NCI-H82 treated with DMSO at 0.1 percent for 48 hours (cell line): Measurements from ENCODE around the gene TMEM176A.

Source experiments
- DNase-seq: peaks from one replicate; lab custom pipeline; 2025; ENCODE audit not compliant: unreplicated experiment; lab: John Stamatoyannopoulos, UW

The TMEM176A gene

DNA sequence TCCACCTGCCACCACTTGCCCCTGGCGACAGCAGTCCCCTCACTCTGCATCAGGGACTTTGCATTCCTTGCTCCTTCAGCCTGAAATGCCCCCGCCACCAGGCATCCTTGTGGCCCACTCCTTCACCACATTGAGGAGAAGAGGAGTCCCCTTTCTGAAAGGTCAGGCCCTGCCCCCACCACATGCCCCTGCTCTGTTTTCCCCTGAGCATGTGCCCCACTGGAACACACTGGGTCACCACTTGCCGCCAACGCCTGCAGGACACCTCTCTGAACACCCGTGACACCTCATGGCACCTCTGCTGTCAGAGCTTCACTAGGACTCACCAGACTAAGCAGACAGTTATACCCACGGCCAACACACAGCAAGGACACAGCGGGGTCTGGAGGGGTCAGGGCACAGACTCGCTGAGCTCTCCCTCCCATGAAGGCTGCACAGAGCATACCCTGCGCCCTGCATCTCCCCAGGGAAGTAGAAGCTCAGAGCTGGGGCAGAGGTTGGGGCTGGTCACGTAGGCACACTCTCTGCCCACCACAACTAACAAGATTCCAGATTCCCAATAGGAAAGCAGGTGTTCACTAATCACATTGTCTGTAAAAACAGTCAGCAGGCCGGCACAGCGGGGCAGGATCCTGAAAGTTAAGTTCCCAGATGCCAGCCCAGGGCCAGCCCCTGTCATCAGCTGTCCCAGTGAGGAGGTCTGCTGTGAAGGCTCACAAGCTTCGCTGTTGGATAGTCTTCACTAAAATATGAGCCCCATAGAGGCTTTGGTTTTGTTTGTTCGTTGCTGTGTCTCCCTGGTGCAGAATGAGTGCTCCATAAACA is 45.9 kb downstream of the TMEM176A start:
- peak; percentile 2 for DNase-seq

DNA sequence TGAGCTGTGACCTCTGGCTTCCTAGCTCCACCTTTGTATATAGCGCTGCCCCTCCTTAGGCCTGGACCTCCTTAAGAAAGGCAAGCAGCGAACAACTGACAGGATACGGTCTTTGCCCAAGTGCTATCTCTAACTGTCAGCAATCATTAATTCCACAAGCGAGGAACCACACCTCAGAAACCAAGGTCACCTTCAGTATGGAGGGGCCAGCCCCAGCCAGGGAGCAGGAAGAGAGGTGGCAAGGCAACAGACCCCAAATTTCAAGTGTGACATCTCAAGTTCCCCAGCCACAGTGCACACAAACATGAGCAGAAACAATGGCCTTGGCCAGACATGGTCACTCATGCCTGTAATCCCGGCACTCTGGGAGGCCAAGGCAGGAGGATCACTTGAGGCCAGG is 47.0 kb downstream of the TMEM176A start:
- no peak for DNase-seq

DNA sequence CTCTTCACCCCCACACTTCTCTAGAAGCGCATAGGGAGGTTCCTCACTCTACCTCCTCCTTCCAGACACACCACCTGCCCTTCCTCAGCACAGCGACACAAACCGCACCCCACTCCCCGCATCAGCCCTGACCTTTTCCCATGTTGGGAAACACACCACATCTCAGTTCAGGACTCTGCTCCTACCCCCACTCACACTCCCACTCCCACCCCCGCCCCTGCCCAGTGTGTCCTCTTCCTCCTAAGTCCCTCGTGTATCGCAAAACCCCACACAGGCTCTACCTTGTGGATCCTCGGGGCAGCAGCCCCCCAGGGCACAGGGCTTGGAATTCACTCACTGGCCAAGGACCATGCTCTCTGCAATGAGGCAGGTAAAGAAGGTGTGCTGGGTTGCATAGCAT is 47.5 kb downstream of the TMEM176A start:
- DNase-seq, result no peak

DNA sequence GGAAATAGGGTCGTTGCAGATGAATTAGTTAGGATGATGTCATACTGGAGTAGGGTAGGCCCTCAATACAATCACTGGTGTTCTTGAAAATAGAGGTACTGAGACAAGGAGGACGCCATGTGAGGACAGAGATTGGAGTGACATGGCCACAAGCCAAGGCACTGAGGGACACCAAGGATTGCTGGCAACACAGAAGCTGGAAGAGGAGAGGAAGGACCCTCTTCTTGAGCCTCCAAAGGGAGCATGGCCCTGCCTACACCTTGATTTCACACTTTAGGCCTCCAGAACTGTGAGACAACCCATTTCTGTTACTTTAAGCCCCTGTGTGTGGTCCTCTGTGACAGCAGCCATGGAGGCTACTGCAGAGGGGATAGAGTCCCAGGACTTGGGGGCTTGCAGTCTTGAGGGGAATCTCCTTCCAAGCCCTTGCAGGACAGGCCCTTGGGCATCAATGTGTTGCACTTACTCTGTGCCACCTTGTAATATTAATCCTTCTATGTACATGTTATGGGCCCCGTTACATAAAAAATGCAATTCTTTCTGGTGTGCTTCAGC is 48.1 kb downstream of the TMEM176A start:
- DNase-seq, result no peak

DNA sequence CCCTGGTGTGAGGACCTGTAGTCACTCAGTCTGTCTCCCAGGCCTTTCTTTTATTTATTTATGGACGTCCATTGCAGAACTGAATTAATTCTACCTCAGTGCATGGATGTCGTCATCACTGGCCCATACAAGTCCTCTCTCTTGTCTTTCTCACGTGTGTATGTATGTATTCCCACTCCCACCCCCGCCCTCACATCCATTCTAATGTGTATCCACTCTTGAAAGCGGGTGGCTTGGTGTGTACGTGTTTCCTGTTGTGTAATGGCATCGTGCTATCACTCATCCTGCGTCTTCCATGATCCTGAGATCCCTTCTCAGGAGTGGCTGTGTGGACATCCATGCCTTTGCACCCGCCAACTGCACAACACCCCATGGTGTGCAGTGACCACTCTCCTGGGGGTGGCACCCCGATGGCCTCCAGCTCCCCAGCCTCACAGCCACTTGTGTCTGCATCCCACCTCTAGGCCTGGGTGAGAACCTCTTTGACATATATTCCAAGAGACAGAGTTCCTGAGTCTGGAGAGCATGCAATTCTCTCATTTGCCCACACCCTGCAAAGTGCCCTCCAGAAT is 48.7 kb downstream of the TMEM176A start:
- DNase-seq, result no peak

DNA sequence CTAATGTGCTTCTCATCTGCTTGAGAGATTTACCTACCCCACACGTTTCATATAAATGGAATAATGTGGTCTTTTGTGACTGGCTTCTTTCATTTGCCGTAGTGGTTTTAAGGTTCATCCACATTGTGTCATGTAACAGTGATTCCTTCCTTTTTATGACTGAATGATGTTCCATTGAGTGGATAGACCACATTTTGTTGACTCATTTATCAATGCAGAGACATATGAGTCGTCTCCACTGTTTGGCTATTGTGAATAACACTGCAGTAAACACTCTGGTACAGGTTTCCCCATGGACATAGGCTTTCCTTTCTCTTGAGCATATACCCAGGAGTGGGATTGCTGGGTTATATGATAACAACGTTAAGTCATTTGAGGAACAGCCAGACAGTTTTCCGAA is 49.7 kb downstream of the TMEM176A start:
- DNase-seq, result no peak

DNA sequence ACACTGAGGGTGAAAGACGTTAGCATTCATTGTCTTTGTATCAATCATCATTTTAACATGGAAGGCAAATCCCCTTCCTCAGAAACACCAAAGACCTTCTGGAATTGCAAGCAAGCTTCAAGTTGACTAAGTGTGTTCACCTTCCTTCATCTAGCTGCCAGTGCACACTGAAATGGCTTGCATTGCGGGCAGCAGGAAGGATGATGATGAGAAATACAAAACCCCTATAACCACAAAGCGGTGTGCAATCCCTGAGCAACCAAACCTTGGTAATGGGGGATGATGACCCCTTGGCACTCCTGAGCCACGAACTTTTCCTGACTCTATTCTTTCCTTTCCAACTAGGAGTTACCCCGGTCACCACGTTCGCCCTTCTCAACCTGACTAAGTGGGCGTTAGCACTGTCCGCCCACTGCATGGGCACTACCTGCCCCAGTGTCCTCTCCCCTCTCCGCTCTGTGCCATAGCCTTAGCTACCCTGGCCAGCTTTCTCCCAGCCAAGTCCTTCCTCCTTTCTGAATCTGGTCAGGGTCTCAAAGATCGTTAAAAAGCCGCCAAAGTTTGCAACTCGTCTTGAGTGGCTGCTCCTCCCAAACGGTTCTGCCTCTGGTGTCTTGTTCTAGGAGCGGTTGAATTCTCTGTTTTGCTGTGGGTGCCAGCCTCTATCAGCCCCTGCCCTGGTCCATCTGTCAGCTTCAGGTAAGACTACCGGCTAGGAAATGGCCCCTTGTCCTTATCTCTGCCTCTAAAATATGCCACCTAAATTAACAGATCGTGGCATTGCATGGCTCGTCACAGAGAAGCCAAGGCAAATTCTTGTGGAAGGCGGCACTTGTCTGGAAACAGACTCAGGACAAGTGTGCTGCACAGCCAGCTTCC is 51.2 kb downstream of the TMEM176A start:
- DNase-seq, result no peak

DNA sequence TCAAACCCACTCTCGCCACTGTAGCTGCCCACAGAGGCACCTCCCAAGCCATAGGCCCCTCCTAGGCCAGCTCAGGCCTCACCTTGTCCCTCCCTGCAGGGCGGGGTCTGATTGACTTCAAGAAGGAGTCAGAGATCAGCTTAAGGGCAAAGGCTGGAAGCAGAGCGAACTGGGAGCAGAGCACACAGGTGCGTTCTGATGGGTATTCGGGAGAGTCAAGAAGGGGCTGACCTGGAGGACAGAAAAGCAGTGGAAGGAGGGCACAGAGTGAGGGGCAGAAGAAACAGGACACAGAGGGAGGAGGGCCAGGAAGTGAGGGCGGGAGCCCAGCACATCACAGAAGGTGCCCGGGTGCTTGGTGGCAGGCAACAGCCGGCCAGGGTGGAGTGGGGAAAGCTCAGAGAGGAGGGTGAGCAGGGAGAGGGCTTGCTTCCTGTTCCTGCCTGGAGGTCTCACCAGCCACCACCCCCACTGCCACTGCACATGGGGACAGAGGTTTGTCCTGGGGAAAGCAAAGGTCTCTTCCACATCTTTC is 51.9 kb downstream of the TMEM176A start, which contains the start of gene AOC1:
Gene AOC1, plus strand, starts transcription at position 147 of the 535 bp plus-strand sequence. CDS start 3,954 bp downstream, outside the sequence.
- DNase-seq, result no peak

DNA sequence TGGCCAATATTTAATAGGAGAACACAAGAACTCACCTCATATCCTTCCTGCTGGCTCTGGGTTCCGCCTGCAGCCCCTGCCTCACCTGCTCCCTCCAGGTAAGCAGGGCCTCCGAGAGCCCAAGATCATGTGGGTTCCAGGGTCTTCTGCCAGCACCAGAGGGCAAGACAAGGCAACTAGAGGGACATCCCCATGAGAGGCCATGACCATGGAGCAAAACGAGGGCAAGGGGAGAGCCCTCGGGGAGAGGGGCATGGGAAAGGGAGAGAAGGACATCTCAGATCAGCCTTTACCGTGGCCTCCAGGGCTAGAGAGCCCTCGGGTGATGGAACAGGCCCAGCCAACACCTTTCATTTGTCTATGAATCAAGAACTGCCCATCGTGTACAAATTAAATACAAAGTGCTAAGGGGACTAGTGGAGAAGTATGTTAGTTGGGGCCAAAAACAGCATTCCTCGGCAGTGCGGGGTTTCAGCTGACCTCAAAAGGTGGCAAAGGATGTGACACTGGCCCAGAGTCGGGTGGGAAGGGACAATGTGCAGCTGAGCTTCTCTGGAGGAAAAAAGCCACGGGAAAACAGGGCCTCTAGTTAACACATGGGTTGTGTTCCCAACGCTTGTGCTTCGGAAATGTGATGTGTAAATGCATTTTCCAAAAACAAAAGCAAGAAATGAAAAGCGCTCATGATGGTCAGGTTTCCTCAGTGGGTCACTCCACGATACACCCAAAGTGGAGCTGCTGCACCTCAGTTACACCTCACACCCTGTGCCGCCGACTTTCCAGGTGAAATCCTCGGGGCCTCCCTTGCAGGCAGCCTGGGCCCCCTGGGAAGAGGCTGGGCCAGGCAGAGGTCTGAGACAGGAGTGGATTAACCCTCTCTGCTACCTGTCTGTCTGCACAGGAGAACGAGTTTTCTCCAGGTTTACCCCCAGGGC is 53.8 kb downstream of the TMEM176A start:
- DNase-seq, result no peak
